ENCODE results near the gene AP1S1. TPM values are rescaled to one million over a fixed set of nuclear protein-coding genes. Genes with fewer than 3 reads are reported as not detected.
"Not testable (repeated sequence)": the region's sequence is repeated elsewhere in the genome, so short reads cannot be mapped to it uniquely, and the experiment has no call there.

The AP1S1 gene
- total RNA-seq, 6 experiments from 2014 or later: 24.0 to 56.5 (median 26.4) TPM

GRCh38 chr7:101198476-101198875 is 44.2 kb downstream of the AP1S1 start:
- ATAC-seq: no peak
- Histone ChIP-seq H3K9me3 (no peaks in the 10 kb centered on the region), H3K4me3 (no peak overlapping the region), H3K36me3 (no peaks in the 10 kb centered on the region), H3K27ac (no peak overlapping the region), H3K4me1 (peaks cover 0 to 11% (median 0%) of the 10 kb centered on the region in 4 donors), H3K27me3 (no peaks in the 10 kb centered on the region)
- intact Hi-C loops (cut with DNase I): loop anchor here (10.0 kb wide), 1 partner anchor 54 kb away; no protein-coding TSS in a partner anchor
- TF ChIP-seq POLR2A (IDR thresholded peaks at IDR 0.05) (no peak), CTCF (IDR thresholded peaks at IDR 0.05) (no peak)
- 71% methylated on average over 12 of the region's 14 CpGs for WGBS (ENCODE audit: insufficient coverage, low coverage, low lambda C conversion rate, missing lambda C conversion rate)
- no peak for DNase-seq

GRCh38 chr7:101199522-101199921 is 45.2 kb downstream of the AP1S1 start:
- WGBS (ENCODE audit: insufficient coverage, low coverage, low lambda C conversion rate, missing lambda C conversion rate): no CpG with 5 or more reads among the region's 10 CpGs
- not testable (repeated sequence) for DNase-seq, H3K27me3 ChIP-seq, H3K4me3 ChIP-seq, H3K36me3 ChIP-seq, ATAC-seq, H3K27ac ChIP-seq, H3K9me3 ChIP-seq
- intact Hi-C loops (cut with DNase I): loop anchor here (10.0 kb wide), 1 partner anchor 55 kb away; no protein-coding TSS in a partner anchor
- peaks cover 0 to 11% (median 0%) of the 10 kb centered on the region in 4 donors for H3K4me1 ChIP-seq

- H3K27ac ChIP-seq: peak overlapping the region; percentile 50 to 66 (median 60)
Measured at GRCh38 chr7:101200504-101200861, 46.2 kb downstream of the AP1S1 start.

GRCh38 chr7:101200862-101201599 is 46.8 kb downstream of the AP1S1 start, which contains the start of gene MOGAT3:
Gene MOGAT3, minus strand, starts transcription at chr7:101201036. Its CDS starts 182 bp downstream, at chr7:101200854.
- DNase-seq: peak; percentile 79 to 84 (median 82)
- Histone ChIP-seq H3K27ac (peak within 1 kb of the TSS; percentile 50 to 66 (median 60)), H3K9me3 (no peaks in the 10 kb centered on the region), H3K4me1 (peaks cover 0 to 11% (median 0%) of the 10 kb centered on the region in 4 donors), H3K27me3 (no peaks in the 10 kb centered on the region), H3K4me3 (peak within 1 kb of the TSS; percentile 45 to 56 (median 47)), H3K36me3 (peaks cover 0 to 3% (median 0%) of the 10 kb centered on the region in 4 donors)
- TF ChIP-seq POLR2A (IDR thresholded peaks at IDR 0.05) (peak; percentile 90), CTCF (IDR thresholded peaks at IDR 0.05) (no peak)
- WGBS (ENCODE audit: insufficient coverage, low coverage, low lambda C conversion rate, missing lambda C conversion rate): 10% methylated on average over 18 of the region's 21 CpGs
- intact Hi-C loops (cut with DNase I): no loop called here
- peak; percentile 78 to 87 (median 85) for ATAC-seq

More at GRCh38 chr7:101200504-101200861, 46.2 kb downstream of the AP1S1 start:
- H3K4me1 ChIP-seq: peaks cover 0 to 11% (median 0%) of the 10 kb centered on the region in 4 donors
- DNase-seq (no peak), ATAC-seq (peak; percentile 52 to 69 (median 66))
- H3K27me3 ChIP-seq: no peaks in the 10 kb centered on the region
- peak overlapping the region; percentile 45 to 56 (median 47) for H3K4me3 ChIP-seq
- TF ChIP-seq POLR2A (IDR thresholded peaks at IDR 0.05) (no peak), CTCF (IDR thresholded peaks at IDR 0.05) (no peak)
- H3K36me3 ChIP-seq: no peaks in the 10 kb centered on the region
- intact Hi-C loops (cut with DNase I): no loop called here
- no peaks in the 10 kb centered on the region for H3K9me3 ChIP-seq
- 20% methylated on average over 1 of the region's 2 CpGs for WGBS (ENCODE audit: insufficient coverage, low coverage, low lambda C conversion rate, missing lambda C conversion rate)

Data from right lobe of liver (tissue), 6 donors.